Esophagus squamous epithelium (tissue), 5 donors: ENCODE measurements around the gene ARL5A. TPM values are rescaled to one million over a fixed set of nuclear protein-coding genes. Genes with fewer than 3 reads are reported as not detected.
A peak's percentile ranks its signal among the peaks of the same experiment; 100 is the strongest.

Experiments used
- DNase-seq: peaks from one replicate; lab custom pipeline; 2025; lab: John Stamatoyannopoulos, UW
- H3K27ac ChIP-seq, 4 donors: fragments of 200-600 bp; sonication (generic); one replicate each; pipeline ENCODE4 v1.5.1; 2016 to 2019; ENCODE audit warnings: mild to moderate bottlenecking in 1 of 4
- H3K27me3 ChIP-seq, 4 donors: fragments of 200-600 bp; sonication (generic); 1 replicate in 3 of 4; 2 replicates in 1 of 4; pipeline versions ENCODE4 v1.5.1 to v1.6.0; 2017 to 2021; ENCODE audit warnings: antibody characterized with exemption in 1 of 4
- H3K36me3 ChIP-seq, 3 donors: fragments of 200-600 bp; sonication (generic); one replicate each; pipeline ENCODE4 v1.5.1; 2016 to 2019
- H3K4me1 ChIP-seq, 3 donors: fragments of 200-600 bp; sonication (generic); one replicate each; pipeline ENCODE4 v1.5.1; 2017 to 2019
- H3K4me3 ChIP-seq, 4 donors: fragments of 200-600 bp; sonication (generic); 1 replicate in 3 of 4; 2 replicates in 1 of 4; pipeline ENCODE4 v1.5.1; 2016 to 2019; ENCODE audit warnings: mild to moderate bottlenecking in 2 of 4, moderate library complexity in 1 of 4
- H3K9me3 ChIP-seq, 3 donors: fragments of 200-600 bp; sonication (generic); one replicate each; pipeline ENCODE4 v1.5.1; 2016 to 2019
- CTCF ChIP-seq, 6 experiments: fragments of 450-650 bp in 4 of 6; fragments of 200-600 bp in 2 of 6; sonication (generic) in 2 of 6; IDR thresholded peaks; one replicate each; pipeline ENCODE4 v1.5.1; 2016 to 2019; ENCODE audit warnings: antibody characterized with exemption in 6 of 6, mild to moderate bottlenecking in 4 of 6, moderate library complexity in 4 of 6
- POLR2A ChIP-seq, 4 donors: fragments of 450-650 bp; IDR thresholded peaks; one replicate each; pipeline ENCODE4 v1.6.1; 2017; ENCODE audit warnings: antibody characterized with exemption in 4 of 4, mild to moderate bottlenecking in 4 of 4, moderate library complexity in 3 of 4
- WGBS, 2 donors: methylation state at CpG; one replicate each; pipeline ENCODE4 v1.1.5; 2018; 5-methylcytosine and 5-hydroxymethylcytosine counted together
- intact Hi-C: fragments of 100-400 bp; cut with DNase I; formaldehyde crosslinking; loops from one replicate; pipeline ENCODE4 v1.15.0; 2022
- total RNA-seq, 4 donors: library from RNA; depleted of rRNA; stranded (reverse); fragments of >200 nt; gene quantifications; one replicate each; pipeline ENCODE4 v1.1.0, GENCODE V29; 2016
- donor health status: DM: yes; HTN: yes; CAD: no.

ARL5A gene
- total RNA-seq, 4 donors from 2014 or later = 41.8 to 81.5 (median 47.2) TPM

- H3K4me3 ChIP-seq = no peak overlapping the region
- no peaks in the 10 kb centered on the region for H3K9me3 ChIP-seq
- H3K36me3 ChIP-seq = no peaks in the 10 kb centered on the region
- peak overlapping the region; percentile 37 to 84 (median 52) for H3K27ac ChIP-seq
- intact Hi-C loops = no loop called here
- no peak for TF ChIP-seq POLR2A (IDR thresholded peaks at IDR 0.05)
- TF ChIP-seq CTCF (IDR thresholded peaks at IDR 0.05) = no peak
- DNase-seq = no peak
- H3K4me1 ChIP-seq = peaks cover 0 to 17% (median 0%) of the 10 kb centered on the region in 3 donors
- 64 to 71% methylated on average over 5 of the region's 5 CpGs for WGBS, 2 donors
- H3K27me3 ChIP-seq = no peaks in the 10 kb centered on the region
Measured at GRCh38 chr2:151840216-151841046, 12.2 kb upstream of the ARL5A start.

- peaks cover 0 to 17% (median 0%) of the 10 kb centered on the region in 3 donors for H3K4me1 ChIP-seq
- no peak for DNase-seq
- 73 to 77% methylated on average over 3 of the region's 3 CpGs for WGBS, 2 donors
- H3K9me3 ChIP-seq = no peaks in the 10 kb centered on the region
- intact Hi-C loops = no loop called here
- no peaks in the 10 kb centered on the region for H3K36me3 ChIP-seq
- H3K4me3 ChIP-seq = no peak overlapping the region
- no peak overlapping the region for H3K27ac ChIP-seq
- TF ChIP-seq CTCF (IDR thresholded peaks at IDR 0.05) (no peak), POLR2A (IDR thresholded peaks at IDR 0.05) (no peak)
- H3K27me3 ChIP-seq = no peaks in the 10 kb centered on the region
Measured at GRCh38 chr2:151837926-151838325, 9.7 kb upstream of the ARL5A start.

DNA sequence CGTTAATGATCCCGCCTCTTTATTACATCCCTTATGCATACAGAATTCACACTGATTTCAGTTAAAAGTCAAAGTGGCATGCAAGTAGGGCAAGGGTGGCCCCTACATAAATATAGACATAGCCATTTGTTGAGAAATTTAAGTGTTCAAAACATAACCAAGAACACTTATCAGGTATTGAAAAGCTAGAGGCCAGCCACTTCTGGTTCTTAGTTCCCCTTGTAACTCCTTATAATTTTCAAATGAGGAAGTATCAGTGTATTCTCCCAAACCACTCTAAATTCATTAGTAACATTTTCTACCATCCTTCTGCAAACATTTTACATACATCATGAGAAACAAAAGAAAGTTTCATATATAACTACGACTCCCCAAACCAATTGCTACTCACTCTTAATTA is 5.8 kb upstream of the ARL5A start:
- H3K27me3 ChIP-seq = no peaks in the 10 kb centered on the region
- no peak for DNase-seq
- H3K36me3 ChIP-seq = no peaks in the 10 kb centered on the region
- H3K4me3 ChIP-seq = no peak overlapping the region
- H3K9me3 ChIP-seq = no peaks in the 10 kb centered on the region
- 75 to 88% methylated on average over 3 of the region's 3 CpGs for WGBS, 2 donors
- TF ChIP-seq POLR2A (IDR thresholded peaks at IDR 0.05) (no peak), CTCF (IDR thresholded peaks at IDR 0.05) (no peak)
- no peak overlapping the region for H3K27ac ChIP-seq
- H3K4me1 ChIP-seq = peaks cover 0 to 3% (median under 1%) of the 10 kb centered on the region in 3 donors
- intact Hi-C loops = no loop called here

GRCh38 chr2:151830961-151831360 is 2.7 kb upstream of the ARL5A start:
- Histone ChIP-seq H3K9me3 (no peaks in the 10 kb centered on the region), H3K36me3 (no peaks in the 10 kb centered on the region), H3K27me3 (no peaks in the 10 kb centered on the region), H3K4me1 (peaks cover 6 to 22% (median 9%) of the 10 kb centered on the region in 3 donors), H3K27ac (no peak overlapping the region), H3K4me3 (no peak overlapping the region)
- intact Hi-C loops = no loop called here
- 67 to 70% methylated on average over 2 of the region's 2 CpGs for WGBS, 2 donors
- TF ChIP-seq CTCF (IDR thresholded peaks at IDR 0.05) (no peak), POLR2A (IDR thresholded peaks at IDR 0.05) (no peak)
- no peak for DNase-seq

DNA sequence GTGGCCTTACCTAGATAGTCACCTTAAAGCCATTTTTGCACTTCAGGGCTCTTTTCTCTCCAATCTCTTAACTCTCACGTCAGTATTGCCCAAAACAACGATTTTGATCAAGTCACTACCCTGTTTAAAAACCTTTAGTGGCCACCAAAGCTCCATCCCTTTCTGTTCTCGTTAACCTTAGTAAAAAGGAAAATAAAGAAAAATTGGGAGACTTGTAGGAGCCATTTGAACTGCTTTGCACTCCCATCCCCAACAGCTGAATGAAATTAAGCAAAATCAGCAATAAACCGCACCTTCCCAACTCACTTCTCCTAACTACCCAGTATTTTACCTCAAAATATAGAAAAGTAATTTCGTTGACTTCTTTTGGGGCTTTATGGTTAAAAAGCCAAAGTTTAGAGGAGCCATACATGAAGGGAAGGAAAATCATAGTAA is 686 bp upstream of the ARL5A start:
- Histone ChIP-seq H3K27me3 (no peaks in the 10 kb centered on the region), H3K36me3 (no peaks in the 10 kb centered on the region), H3K9me3 (no peaks in the 10 kb centered on the region), H3K27ac (peak overlapping the region; percentile 78 to 92 (median 90)), H3K4me3 (peak overlapping the region; percentile 66 to 93 (median 80)), H3K4me1 (peaks cover 6 to 42% (median 23%) of the 10 kb centered on the region in 3 donors)
- WGBS, 2 donors = 80 to 90% methylated on average over 5 of the region's 5 CpGs
- no peak for DNase-seq
- intact Hi-C loops = no loop called here
- TF ChIP-seq POLR2A (IDR thresholded peaks at IDR 0.05) = no peak
- TF ChIP-seq CTCF (IDR thresholded peaks at IDR 0.05) = peak in 2 of 6 experiments; percentile 3 to 6
